ENCODE measurements around the gene MAP2K4.

MAP2K4 gene

DNA sequence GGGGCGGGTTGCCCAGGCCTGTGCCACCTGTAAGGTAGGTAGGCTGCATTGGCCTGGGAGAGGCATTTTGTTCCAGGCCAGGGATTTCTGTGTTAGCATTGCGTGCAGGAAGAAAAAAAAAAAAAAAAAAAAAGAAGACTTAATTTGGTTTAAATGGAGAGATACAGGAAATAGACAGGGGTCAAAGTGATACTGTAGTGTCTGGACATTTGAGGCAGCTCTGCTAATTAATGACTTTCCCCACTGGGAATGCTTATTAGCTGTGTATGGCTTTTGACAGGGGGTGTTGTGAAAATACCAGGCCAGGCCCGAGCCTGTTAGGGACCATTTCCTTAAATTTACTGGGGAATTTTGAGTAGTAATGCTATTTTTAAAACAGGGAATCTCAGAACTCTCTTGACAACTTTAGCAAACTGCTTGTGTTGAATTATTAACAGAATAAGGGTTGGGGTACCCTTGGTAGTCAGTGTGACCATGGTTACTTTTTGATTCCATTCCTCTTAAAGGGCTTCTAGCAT is 1.0 kb downstream of the MAP2K4 start:
- no peak for TF ChIP-seq GATA3 (IDR thresholded peaks at IDR 0.05; ENCODE audit: low read depth, low read length)
- TF ChIP-seq GATA2 (IDR thresholded peaks at IDR 0.05; ENCODE audit: low read depth, low read length): no peak

DNA sequence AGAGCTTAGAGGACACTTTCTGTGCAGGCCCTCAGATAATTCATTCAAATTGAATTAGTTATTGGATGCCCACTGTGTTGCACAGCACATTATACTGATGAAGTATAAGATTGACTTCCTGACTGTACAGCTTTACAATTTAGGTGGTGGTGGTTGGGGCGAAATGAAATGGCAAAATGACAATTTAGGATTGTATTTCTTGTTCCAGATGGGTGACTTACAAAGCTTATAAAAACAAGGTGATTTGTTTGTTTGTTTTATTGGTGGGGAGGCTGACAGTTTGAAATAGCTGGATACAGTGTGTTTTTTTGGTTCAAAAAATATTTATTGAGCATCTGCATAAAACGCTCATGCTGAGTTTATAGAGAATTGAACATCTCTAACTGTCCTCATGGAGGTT is 1.6 kb downstream of the MAP2K4 start:
- no peak for TF ChIP-seq GATA3 (IDR thresholded peaks at IDR 0.05; ENCODE audit: low read depth, low read length)
- no peak for TF ChIP-seq GATA2 (IDR thresholded peaks at IDR 0.05; ENCODE audit: low read depth, low read length)

DNA sequence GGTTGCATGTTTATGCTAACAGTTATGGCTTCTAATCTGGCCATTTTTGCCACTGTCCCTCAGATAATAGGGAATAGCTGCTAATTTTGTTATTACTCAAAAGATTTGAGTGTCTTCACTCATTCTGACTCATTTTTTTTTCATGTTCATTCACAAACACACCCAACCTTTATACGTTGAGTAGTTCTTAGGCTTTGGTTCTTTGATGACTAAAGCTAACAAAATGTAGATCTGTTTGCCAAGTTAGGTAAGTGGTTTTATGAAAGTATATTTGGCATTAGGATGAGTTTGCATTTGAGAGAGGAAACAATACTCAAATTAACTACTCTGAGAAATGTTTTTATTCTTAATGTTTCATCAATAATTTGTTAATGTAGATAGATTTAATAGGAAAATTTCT is 3.6 kb downstream of the MAP2K4 start:
- TF ChIP-seq GATA3 (IDR thresholded peaks at IDR 0.05; ENCODE audit: low read depth, low read length): no peak
- no peak for TF ChIP-seq GATA2 (IDR thresholded peaks at IDR 0.05; ENCODE audit: low read depth, low read length)

DNA sequence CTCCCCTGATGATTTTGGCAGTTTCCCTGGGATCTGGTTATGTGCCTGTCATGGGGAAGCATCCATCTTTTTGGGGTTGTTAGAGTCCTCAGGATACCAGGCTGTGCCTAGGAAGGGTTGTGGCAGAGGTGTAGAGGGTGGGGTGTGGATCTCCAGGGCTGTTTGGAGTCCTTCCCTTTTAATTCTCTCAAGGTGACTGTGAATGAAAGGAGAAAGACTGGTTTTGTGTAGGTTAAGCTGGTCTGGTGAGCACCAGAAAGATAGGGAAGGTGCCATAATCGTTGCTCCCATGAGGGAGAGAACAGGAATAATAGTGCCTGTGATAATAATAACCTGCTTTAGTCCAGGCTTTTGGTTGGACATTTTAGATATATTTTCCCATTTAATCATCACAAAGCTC is 7.0 kb downstream of the MAP2K4 start:
- TF ChIP-seq GATA3 (IDR thresholded peaks at IDR 0.05; ENCODE audit: low read depth, low read length) (no peak), GATA2 (IDR thresholded peaks at IDR 0.05; ENCODE audit: low read depth, low read length) (no peak)

DNA sequence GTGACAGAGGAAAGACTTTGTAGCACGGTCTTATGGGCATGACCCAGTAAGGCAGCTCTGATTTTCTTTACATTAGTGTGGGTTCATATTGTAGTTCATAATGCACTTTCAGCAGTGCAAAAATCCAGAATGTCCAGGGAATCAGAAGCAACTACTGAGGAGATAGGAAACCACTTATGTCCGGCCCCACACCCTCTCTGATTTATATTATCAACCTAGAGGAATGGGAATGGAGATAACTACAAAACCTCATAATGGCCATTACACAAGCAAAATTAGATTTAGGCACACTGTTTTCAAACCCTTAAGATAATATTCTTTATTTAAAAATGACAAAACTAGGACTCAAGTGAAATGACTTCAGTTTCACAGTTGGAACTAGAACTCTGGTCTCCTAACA is 7.9 kb downstream of the MAP2K4 start:
- no peak for TF ChIP-seq GATA2 (IDR thresholded peaks at IDR 0.05; ENCODE audit: low read depth, low read length)
- TF ChIP-seq GATA3 (IDR thresholded peaks at IDR 0.05; ENCODE audit: low read depth, low read length): no peak

DNA sequence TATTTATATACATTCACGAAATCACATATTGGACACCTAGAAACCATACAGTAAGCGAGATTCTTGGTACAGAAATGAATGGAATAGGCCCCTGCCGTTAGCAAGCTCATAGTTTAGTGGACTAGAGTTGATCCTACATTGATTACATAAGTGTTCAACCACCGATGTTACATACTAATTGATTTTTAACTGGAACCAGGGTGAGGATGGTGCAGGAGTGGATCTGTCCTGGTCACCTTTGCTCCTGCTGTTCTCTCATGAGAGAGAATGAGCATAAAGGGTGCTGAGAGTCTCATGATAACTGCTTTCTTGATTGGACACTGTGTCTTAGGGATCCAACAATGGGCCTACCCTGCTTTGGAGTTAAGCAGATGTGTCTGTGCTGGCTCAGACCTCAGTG is 13.9 kb downstream of the MAP2K4 start:
- no peak for TF ChIP-seq GATA2 (IDR thresholded peaks at IDR 0.05; ENCODE audit: low read depth, low read length)

DNA sequence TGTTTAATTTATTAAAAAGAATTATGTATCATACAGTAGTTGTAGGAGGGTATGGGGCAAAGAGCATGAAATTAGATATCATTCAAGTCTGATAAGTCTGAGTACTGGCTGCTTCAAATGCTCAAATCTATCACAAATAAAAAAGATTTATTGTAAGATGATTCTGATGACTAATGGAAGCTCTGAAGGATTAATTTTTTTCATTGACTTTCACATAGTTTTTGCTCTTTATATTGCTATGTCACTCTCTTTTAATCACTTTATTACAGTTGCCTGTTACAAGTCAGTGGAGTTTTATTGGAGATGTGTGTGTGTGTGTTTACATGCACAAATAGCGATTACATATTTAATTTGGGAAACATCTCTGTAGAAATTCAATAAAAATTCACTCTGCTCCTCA is 15.0 kb downstream of the MAP2K4 start:
- no peak for TF ChIP-seq GATA3 (IDR thresholded peaks at IDR 0.05; ENCODE audit: low read depth, low read length)
- TF ChIP-seq GATA2 (IDR thresholded peaks at IDR 0.05; ENCODE audit: low read depth, low read length): no peak

DNA sequence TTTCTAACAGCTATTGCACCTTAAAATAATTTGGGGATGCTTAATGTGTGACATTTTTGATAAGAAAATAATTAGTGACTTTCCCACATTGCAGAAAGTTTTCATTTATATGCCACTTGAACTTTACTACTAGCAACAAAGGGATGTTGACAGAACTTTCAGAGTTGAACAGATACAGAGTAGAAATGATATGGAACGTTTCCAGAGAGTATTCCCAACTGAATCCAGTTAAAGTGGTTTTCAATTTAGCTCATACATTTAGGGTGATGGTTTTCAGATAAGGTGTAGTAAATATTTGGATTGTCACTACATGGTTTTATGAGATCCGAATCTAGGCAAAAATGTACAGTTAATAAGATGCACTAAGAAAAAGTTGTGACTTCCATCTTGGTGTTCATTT is 17.3 kb downstream of the MAP2K4 start:
- TF ChIP-seq GATA3 (IDR thresholded peaks at IDR 0.05; ENCODE audit: low read depth, low read length) (no peak), GATA2 (IDR thresholded peaks at IDR 0.05; ENCODE audit: low read depth, low read length) (no peak)

DNA sequence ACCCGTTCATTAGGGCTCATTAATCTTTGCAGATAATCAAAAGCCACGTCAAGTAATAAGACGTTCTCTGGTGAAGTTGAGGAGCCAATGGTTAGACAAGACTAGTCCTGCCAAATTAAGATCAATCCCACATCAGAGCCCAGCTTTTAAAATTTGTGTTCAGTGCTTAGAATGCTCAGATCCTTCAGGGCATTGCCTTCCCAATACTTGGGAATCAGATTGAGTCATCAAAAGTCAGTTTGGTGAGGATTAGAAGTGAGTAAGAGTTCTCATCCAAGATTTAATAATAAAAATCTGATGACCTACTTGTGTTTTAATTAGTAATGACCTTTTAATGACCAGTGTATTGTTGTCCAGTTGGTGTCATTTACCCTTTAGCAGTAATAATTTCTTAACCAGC is 19.8 kb downstream of the MAP2K4 start:
- TF ChIP-seq GATA2 (IDR thresholded peaks at IDR 0.05; ENCODE audit: low read depth, low read length) (no peak), GATA3 (IDR thresholded peaks at IDR 0.05; ENCODE audit: low read depth, low read length) (no peak)

DNA sequence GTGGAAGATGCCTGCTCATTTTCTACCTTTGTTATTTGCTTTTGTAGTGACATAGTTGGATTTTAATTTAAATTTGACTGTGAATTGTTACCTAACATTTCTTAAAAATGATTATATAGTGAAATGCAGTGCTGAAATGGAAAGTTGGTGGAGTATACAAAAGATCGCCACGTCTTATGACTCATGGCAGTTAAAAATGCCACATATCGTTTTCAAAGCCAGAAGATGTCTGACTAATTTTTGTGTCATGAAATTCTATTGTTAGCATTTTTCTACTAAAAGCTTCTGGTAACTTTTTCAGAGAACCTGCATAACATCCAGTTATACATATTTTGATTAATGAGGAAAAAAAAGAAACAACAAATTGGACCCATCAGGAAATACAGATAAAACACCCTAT is 20.6 kb downstream of the MAP2K4 start:
- no peak for TF ChIP-seq GATA3 (IDR thresholded peaks at IDR 0.05; ENCODE audit: low read depth, low read length)
- TF ChIP-seq GATA2 (IDR thresholded peaks at IDR 0.05; ENCODE audit: low read depth, low read length): no peak

DNA sequence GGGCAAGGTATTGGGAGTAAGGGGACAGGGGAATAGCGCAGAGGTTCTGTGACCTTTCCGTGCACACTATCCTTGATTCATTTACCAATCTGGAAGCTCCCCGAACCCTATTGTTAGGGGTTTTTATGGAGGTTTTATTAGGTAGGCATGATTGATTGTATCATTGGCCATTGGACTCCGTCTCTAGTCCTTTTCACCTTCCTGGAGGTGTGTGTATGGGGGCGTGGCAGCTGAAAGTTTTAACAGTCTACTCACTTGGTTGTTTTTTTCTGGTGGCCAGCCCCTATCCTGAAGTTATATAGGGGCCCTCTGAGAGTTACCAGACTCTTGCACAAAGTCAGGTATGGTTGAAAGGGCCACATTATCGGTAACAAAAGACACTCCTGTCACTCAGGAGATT is 23.0 kb downstream of the MAP2K4 start:
- TF ChIP-seq GATA3 (IDR thresholded peaks at IDR 0.05; ENCODE audit: low read depth, low read length) (no peak), GATA2 (IDR thresholded peaks at IDR 0.05; ENCODE audit: low read depth, low read length) (no peak)

DNA sequence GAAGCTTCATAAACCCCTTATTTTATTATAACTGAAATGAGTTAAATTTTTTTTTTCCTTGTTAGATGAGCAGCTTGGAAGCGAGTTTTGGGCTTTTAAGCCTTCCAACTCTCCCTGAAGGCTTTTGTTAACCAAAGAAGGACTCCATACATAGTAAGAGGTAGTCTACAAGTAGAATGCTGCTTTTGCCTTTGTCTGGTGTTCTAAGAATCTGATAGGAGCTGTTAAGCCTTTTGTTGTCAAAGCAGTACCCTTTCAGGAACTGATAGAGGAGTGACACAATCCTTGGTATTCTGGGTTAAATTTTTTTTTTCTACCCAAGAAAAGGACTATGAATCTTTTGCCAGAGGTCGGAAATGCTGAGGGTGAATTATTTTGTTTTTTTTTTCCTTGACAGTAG is 26.1 kb downstream of the MAP2K4 start:
- no peak for TF ChIP-seq GATA2 (IDR thresholded peaks at IDR 0.05; ENCODE audit: low read depth, low read length)
- TF ChIP-seq GATA3 (IDR thresholded peaks at IDR 0.05; ENCODE audit: low read depth, low read length): no peak

DNA sequence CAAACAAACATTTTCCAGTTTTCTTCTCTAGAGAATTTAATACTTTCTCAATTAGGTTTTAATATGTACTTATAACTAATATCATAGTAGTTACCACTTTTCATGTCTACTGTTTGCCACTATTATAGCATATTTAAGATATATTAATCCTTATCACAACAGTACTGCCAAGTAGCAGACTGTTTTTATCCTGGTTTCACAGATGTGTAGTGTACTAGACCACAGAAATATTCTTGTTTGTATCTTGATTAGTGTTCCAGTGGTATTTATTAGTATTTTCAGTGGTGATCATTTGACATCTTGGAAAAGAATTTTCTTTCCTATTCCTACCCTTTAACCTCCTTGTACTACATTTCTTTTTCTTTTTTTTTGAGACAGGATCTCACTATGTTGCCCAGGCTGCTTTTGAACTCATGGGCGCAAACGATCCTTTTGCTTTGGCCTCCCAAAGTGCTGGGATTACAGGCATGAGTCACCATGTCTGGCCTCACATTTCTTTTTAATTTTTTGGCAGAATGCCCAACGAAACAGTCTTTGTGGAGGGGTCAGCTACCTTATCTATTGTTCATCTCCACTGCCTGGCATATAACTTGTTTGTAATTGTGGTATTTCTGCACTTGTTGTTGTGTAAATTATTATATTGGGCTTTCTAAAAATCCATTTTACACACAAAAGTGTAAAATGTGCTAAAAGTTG is 27.2 kb downstream of the MAP2K4 start:
- peak; percentile 22; the same call in 1 of the 2 replicates for TF ChIP-seq GATA2 (IDR thresholded peaks at IDR 0.05; ENCODE audit: low read depth, low read length)
- TF ChIP-seq GATA3 (IDR thresholded peaks at IDR 0.05; ENCODE audit: low read depth, low read length): no peak

DNA sequence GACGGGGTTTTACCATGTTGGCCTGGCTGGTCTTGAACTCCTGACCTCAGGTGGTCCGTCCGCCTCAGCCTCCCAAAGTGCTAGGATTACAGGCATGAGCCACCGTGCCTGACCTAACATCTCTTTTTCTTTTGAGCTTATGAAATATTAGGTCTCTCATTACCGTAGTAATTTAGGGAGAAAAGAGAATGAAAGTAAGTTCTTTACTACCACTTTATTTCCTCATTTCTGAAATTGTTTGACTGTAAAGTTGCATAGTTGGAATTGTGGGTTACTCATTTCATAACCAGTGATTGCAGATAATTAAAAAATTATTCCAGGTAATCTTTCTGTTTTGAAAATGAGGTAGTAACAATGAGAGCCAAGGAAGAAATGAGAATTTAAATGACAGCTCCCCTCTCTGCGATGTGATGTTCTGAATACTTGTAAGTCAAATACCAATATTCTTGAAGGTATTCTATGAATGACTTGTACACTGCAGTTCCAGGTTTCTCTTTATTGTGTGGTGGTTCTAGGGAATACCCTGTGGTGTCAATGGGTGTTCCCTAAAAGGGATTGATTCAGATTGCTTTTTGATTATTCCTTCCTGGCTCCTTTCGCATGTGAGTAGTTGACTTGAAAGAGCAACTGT is 28.3 kb downstream of the MAP2K4 start:
- TF ChIP-seq GATA3 (IDR thresholded peaks at IDR 0.05; ENCODE audit: low read depth, low read length): no peak
- no peak for TF ChIP-seq GATA2 (IDR thresholded peaks at IDR 0.05; ENCODE audit: low read depth, low read length)

DNA sequence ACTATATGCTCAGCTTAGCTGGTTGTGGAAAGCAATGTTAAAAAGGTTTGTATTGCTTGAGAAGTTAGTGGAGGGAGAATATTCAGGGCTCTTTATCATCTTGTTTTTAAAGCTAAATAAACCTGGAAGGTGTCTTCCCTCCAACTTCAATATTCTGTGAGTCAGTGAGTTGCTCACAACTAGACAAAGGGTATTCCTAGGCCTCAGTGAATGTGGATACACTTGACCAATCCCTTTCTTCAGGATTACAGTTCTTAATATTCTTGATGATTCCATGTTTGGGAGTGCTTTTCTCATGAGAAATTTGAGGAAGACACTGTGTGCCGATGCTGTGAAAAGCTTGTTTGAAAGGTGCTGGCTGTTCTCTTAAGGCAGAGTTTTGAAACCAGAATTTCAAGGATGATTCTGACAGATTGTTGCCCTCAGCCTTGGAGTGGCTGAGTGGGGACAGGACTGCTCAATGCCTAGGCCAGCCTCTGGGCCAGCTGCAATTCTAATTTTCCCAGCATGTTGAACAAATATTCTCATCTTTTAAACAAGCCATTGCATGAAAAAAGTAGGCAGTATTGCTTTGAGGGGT is 30.1 kb downstream of the MAP2K4 start:
- TF ChIP-seq GATA3 (IDR thresholded peaks at IDR 0.05; ENCODE audit: low read depth, low read length) (no peak), GATA2 (IDR thresholded peaks at IDR 0.05; ENCODE audit: low read depth, low read length) (no peak)

Measured in SH-SY5Y (cell line).